HG02588 (cell line): ENCODE data around the gene SNAPC3.
"Not testable (repeated sequence)": the region's sequence is repeated elsewhere in the genome, so short reads cannot be mapped to it uniquely, and the experiment has no call there.

ENCODE experiments used
- ATAC-seq: cut with Tn5 transposase; IDR thresholded peaks from one replicate; pipeline ENCODE4 v1.9.1; 2021; ENCODE audit warnings: mild to moderate bottlenecking, moderate library complexity; ENCODE audit not compliant: unreplicated experiment

Gene SNAPC3

DNA sequence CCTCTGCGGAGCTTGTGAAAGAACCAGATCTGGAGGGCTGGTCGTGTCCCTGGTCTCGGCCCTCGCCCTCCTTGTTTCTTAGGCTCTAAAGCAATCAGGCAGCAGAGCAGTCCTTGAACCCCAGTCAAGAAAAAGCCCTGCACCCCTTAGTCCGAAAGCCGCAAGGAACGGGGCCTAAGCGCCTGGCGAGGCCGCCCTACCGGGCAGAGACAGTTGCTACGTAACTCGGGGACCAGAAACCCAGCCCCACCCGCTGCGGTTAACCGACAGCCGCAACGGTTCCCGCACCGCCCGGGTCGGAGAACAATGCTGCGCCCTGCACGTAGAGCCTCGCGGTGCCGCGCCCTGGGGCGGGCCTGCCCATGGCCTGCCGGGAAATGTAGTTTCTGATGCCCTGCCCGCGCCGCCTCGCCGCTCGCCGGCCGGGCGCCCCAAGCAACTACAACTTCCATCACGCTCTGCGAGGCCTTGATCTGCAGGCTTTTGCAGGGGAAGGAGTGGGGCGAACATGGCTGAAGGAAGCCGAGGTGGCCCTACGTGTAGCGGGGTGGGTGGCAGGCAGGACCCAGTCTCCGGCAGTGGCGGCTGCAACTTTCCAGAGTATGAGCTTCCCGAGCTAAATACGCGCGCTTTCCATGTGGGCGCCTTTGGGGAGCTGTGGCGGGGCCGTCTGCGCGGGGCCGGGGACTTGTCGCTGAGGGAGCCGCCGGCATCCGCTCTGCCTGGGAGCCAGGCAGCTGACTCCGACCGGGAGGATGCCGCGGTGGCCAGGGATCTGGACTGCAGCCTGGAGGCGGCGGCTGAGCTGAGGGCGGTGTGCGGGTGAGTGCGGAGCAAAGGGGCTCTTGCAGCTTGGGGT, at the start of gene SNAPC3:
Gene SNAPC3 (plus strand): TSS at position 505 of the 859 bp plus-strand sequence. CDS start 4 bp downstream, at position 509.
- ATAC-seq, result peak; percentile 96

- no peak for ATAC-seq
These were observed 48.8 kb upstream of the SNAPC3 start for GRCh38 chr9:15373881-15374280.

GRCh38 chr9:15374310-15374709, 48.4 kb upstream of the SNAPC3 start:
- ATAC-seq, result no peak

GRCh38 chr9:15374825-15375224, 47.9 kb upstream of the SNAPC3 start:
- no peak for ATAC-seq

DNA sequence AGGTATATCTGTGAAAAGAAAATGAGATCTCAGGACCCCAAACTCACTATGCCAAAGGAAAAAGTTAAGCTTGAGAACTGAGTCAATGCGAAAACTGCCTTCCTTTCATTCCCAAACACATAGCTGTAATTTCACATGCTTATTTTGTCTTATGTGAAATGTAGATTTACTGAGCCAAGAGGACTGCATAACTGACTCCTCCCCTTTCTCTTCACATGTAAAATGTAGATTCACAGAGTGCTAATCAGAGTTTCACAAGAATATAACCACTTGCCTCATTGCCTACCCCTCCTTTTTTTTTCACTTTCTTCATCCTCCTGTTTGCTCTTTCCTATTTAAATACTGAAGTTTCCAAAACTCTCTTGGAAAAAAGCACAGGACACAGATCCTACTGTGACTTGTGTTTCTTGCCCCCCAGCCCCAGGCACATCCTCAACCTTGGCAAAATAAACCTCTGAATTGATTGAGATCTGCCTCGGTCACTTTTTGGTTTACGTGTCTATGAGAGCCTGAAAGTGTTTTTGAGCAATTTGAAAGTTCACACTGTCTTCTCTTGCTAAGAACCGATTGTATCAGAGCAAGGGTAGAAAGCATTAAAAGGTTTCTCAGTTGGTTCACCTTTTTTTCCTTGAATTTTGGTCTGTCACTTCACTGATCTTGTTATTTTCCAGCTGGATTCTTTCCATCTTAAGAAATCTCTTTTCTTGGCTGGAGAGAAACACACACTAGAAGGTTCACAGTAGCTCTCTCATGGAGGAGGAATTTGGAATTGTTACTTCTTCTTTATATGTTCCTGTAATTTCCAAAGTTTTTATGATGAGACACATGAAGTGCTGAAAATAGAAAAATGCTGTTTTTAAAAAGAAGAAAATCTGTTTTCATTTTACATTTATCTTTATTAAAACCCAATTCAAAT, 44.8 kb upstream of the SNAPC3 start:
- ATAC-seq, result no peak

DNA sequence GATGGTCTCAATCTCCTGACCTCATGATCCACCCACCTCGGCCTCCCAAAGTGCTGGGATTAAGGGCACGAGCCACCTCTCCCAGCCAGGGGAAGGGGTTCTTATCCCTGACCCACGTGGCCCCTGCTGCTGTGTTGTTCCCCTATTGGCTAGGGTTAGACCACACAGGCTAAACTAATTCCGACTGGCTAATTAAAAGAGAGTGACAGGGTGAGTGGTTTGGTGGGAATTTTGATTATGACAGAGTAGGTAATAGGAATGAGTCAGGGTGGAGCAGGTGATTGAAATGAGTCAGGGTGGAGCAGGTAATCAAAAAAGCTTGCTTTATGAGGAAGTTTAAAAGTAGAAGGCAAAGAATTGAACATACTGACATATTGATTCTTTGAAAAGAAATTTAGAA, 43.4 kb upstream of the SNAPC3 start:
- ATAC-seq, result not testable (repeated sequence)

- ATAC-seq, result not testable (repeated sequence)
These were observed 42.8 kb upstream of the SNAPC3 start for GRCh38 chr9:15379888-15380287.

GRCh38 chr9:15381491-15381890, 41.2 kb upstream of the SNAPC3 start:
- no peak for ATAC-seq

DNA sequence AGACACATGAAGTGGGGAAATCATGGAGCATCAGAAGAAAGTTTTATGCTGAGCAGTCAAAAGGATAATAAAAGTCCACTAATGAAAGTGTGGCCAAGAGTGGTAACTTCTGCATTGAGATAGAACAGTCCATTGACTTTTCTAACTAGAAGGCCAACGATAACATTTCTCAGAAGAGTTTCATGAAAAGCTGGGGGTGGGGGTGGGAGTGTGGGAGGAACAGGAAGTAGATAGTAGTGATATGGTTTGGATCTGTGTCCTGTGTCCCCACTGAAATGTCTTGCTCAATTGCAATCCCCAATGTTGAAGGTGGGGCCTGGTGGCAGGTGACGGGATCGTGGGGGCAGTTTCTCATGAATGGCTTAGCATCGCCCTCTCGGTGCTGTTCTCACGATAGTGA, 36.2 kb upstream of the SNAPC3 start:
- ATAC-seq, result no peak

DNA sequence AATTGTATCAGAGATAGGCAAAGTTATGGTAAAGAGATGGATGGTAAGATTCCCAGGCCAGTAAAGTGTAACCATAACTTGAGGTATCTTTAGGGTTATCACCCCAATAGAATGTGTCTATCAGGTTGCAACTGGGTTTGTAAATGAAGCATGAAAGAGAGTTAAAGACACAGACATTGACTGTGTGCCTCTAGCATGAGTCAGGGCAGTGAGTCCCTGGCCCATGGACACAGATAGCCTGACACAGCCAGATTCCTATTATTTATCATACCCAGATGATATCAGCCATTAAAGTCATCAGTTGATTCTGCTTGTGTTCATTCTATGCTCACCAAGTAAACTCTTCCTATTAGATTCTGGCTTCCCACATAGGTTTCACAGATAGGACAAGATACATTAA, 33.5 kb upstream of the SNAPC3 start:
- ATAC-seq, result no peak

GRCh38 chr9:15389631-15390030, 33.0 kb upstream of the SNAPC3 start:
- no peak for ATAC-seq

- no peak for ATAC-seq
These were observed 32.5 kb upstream of the SNAPC3 start for GRCh38 chr9:15390201-15390600.

GRCh38 chr9:15392363-15392762, 30.3 kb upstream of the SNAPC3 start:
- ATAC-seq, result no peak

DNA sequence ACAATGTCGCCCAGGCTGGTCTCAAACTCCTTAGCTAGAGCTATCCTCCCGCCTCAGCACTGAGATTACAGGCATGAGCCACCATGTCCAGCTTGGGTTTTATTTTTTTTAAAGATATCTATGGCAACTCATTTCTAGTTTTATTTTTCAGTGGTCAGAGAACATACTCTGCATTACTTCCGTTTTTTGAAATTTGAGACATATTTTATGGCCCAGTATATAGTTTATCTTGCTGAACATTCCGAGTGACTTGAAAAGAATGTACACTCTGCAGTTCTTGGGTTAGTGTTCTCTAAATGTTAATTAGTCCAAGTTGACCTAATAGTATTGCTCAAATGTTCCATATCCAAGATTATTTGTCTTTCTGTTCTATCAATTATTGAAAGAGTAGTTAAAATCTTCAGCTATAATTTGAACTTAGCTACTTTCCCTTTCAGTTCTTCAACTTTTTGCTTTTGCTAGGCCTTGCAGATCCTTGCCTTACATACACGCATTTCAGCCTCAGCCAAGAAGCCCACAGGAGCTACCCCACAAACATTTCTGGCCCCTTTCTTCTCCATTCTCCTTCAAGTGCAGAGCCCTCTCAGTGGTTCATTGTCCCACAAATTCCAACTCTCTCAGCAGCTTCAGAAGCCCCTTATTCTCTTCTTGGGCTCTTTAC, 22.3 kb upstream of the SNAPC3 start:
- ATAC-seq, result no peak

GRCh38 chr9:15401266-15401665, 21.4 kb upstream of the SNAPC3 start:
- ATAC-seq, result no peak

- ATAC-seq, result no peak
These were observed 19.5 kb upstream of the SNAPC3 start for GRCh38 chr9:15403155-15403554.

DNA sequence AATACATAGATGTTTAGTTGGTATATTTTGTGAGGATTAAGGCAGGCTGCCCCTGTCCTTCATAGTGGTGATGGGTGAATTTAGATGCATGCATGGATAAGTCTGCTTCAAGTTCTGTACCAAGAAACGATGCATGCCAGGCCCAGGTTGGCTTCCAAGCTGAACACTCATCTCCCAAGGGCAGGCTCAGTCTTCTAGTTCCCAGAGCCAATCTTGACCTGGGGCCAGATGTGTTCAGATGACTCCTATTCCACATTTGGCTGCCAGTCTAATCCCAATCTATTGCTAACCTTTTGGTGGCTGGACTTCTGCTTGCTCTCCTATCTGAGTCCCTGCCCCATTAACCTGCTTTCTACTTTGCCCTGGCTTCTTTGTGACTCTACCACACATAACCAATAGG, 18.5 kb upstream of the SNAPC3 start:
- ATAC-seq, result no peak

- no peak for ATAC-seq
These were observed 5.8 kb upstream of the SNAPC3 start for GRCh38 chr9:15416880-15417279.

- no peak for ATAC-seq
These were observed 5.0 kb upstream of the SNAPC3 start for GRCh38 chr9:15417626-15418025.

GRCh38 chr9:15420796-15421195, 1.9 kb upstream of the SNAPC3 start:
- ATAC-seq, result no peak

GRCh38 chr9:15421532-15421931, 1.1 kb upstream of the SNAPC3 start:
- no peak for ATAC-seq
